ENCODE results near the gene INTS11.

DNA sequence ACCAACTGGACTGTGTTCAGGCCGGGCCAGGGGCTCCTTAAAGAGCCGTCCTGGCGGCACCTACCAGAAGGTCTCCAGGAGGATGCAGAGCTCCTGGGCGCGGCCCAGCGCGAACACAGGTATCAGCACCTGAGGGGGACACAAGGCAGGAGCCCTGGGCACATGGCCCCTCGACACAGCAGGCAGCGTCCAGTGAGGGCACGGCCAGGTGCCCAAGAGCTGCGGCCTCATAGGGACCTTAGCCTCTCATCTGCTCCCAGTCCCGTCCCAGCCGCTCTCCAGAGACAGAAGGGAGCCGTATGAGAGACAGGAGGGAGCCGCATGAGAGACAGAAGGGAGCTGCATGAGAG is 10.2 kb downstream of the INTS11 start:
- TF ChIP-seq, protein P1, sequence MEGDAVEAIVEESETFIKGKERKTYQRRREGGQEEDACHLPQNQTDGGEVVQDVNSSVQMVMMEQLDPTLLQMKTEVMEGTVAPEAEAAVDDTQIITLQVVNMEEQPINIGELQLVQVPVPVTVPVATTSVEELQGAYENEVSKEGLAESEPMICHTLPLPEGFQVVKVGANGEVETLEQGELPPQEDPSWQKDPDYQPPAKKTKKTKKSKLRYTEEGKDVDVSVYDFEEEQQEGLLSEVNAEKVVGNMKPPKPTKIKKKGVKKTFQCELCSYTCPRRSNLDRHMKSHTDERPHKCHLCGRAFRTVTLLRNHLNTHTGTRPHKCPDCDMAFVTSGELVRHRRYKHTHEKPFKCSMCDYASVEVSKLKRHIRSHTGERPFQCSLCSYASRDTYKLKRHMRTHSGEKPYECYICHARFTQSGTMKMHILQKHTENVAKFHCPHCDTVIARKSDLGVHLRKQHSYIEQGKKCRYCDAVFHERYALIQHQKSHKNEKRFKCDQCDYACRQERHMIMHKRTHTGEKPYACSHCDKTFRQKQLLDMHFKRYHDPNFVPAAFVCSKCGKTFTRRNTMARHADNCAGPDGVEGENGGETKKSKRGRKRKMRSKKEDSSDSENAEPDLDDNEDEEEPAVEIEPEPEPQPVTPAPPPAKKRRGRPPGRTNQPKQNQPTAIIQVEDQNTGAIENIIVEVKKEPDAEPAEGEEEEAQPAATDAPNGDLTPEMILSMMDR (IDR thresholded peaks at IDR 0.05 in 2 of 3, conservative IDR thresholded peaks at IDR 0.05 in 1 of 3; ENCODE audit: insufficient read depth in 2 of 3, low read depth in 1 of 3, low read length in 3 of 3): no peak
- TF ChIP-seq PHF21A (IDR thresholded peaks at IDR 0.05; ENCODE audit: borderline replicate concordance, low read depth) (no peak), CBFB (CRISPR knock-in tag; IDR thresholded peaks at IDR 0.05) (no peak), EZH2 (IDR thresholded peaks at IDR 0.05; ENCODE audit: borderline replicate concordance, low read depth, low read length) (no peak), SNRNP70 (optimal IDR thresholded peaks at IDR 0.05; ENCODE audit: low read depth, low read length) (no peak)

Data from K562 (cell line).